ENCODE data around the gene FLAD1. TPM values are rescaled to one million over a fixed set of nuclear protein-coding genes. Genes with fewer than 3 reads are reported as not detected.

Gene FLAD1
- polyA plus RNA-seq, 1 donor, result 32.4 TPM

GRCh38 chr1:155003227-155003765 lies 20.2 kb downstream of the FLAD1 start:
- DNase-seq, result no peak

- DNase-seq, result no peak
Measured at GRCh38 chr1:155003766-155004351, 20.7 kb downstream of the FLAD1 start.

GRCh38 chr1:155004352-155005075 lies 21.4 kb downstream of the FLAD1 start:
- DNase-seq, result no peak

- no peak for DNase-seq
Measured at GRCh38 chr1:155005076-155006011, 22.2 kb downstream of the FLAD1 start.

- DNase-seq, result no peak
Measured at GRCh38 chr1:155006601-155007101, 23.5 kb downstream of the FLAD1 start.

GRCh38 chr1:155007251-155007828 lies 24.2 kb downstream of the FLAD1 start:
- no peak for DNase-seq

- DNase-seq, result no peak
Measured at GRCh38 chr1:155008015-155008941, 25.1 kb downstream of the FLAD1 start.

GRCh38 chr1:155009221-155009711 lies 26.1 kb downstream of the FLAD1 start:
- DNase-seq, result no peak

- DNase-seq, result no peak
Measured at GRCh38 chr1:155009742-155010141, 26.6 kb downstream of the FLAD1 start.

- no peak for DNase-seq
Measured at GRCh38 chr1:155010211-155010918, 27.2 kb downstream of the FLAD1 start.

GRCh38 chr1:155011004-155011416 lies 27.9 kb downstream of the FLAD1 start:
- DNase-seq, result no peak

- DNase-seq, result no peak
Measured at GRCh38 chr1:155011437-155012025, 28.4 kb downstream of the FLAD1 start.

- no peak for DNase-seq
Measured at GRCh38 chr1:155012026-155012546, 28.9 kb downstream of the FLAD1 start.

- DNase-seq, result no peak
Measured at GRCh38 chr1:155012776-155013602, 29.8 kb downstream of the FLAD1 start.

GRCh38 chr1:155013632-155014031 lies 30.5 kb downstream of the FLAD1 start:
- DNase-seq, result no peak

GRCh38 chr1:155014709-155015508 lies 31.8 kb downstream of the FLAD1 start:
- DNase-seq, result no peak

GRCh38 chr1:155015527-155016230 lies 32.5 kb downstream of the FLAD1 start:
- DNase-seq, result no peak

All from left kidney (tissue), 2 donors.